Measurements from ENCODE around the gene TNFRSF18.

Gene TNFRSF18

GRCh38 chr1:1228596-1229321 is 22.4 kb upstream of the TNFRSF18 start:
- intact Hi-C loops (cut with DNase I; ENCODE audit: low total_unique reads) = no loop called here
- peaks cover 28 to 57% (median 50%) of the 10 kb centered on the region in 3 donors for H3K36me3 ChIP-seq
- no peak for TF ChIP-seq CTCF (IDR thresholded peaks at IDR 0.05)
- no peaks in the 10 kb centered on the region for H3K9me3 ChIP-seq
- H3K27me3 ChIP-seq = no peaks in the 10 kb centered on the region
- DNase-seq = no peak
- H3K4me3 ChIP-seq = no peak overlapping the region
- peaks cover 0 to 42% (median 34%) of the 10 kb centered on the region in 4 donors for H3K4me1 ChIP-seq
- no peak overlapping the region for H3K27ac ChIP-seq

GRCh38 chr1:1228187-1228586 is 21.8 kb upstream of the TNFRSF18 start:
- intact Hi-C loops (cut with DNase I; ENCODE audit: low total_unique reads) = no loop called here
- H3K9me3 ChIP-seq = no peaks in the 10 kb centered on the region
- no peak for TF ChIP-seq CTCF (IDR thresholded peaks at IDR 0.05)
- H3K4me1 ChIP-seq = peaks cover 0 to 39% (median 31%) of the 10 kb centered on the region in 4 donors
- no peaks in the 10 kb centered on the region for H3K27me3 ChIP-seq
- H3K27ac ChIP-seq = no peak overlapping the region
- DNase-seq = no peak
- H3K36me3 ChIP-seq = peaks cover 33 to 62% (median 56%) of the 10 kb centered on the region in 3 donors
- H3K4me3 ChIP-seq = no peak overlapping the region

- H3K36me3 ChIP-seq = peaks cover 41 to 70% (median 64%) of the 10 kb centered on the region in 3 donors
- no peaks in the 10 kb centered on the region for H3K27me3 ChIP-seq
- intact Hi-C loops (cut with DNase I; ENCODE audit: low total_unique reads) = no loop called here
- peaks cover 0 to 31% (median 23%) of the 10 kb centered on the region in 4 donors for H3K4me1 ChIP-seq
- H3K4me3 ChIP-seq = no peak overlapping the region
- no peak for DNase-seq
- no peaks in the 10 kb centered on the region for H3K9me3 ChIP-seq
- no peak for TF ChIP-seq CTCF (IDR thresholded peaks at IDR 0.05)
- H3K27ac ChIP-seq = no peak overlapping the region
These were observed 21.0 kb upstream of the TNFRSF18 start for GRCh38 chr1:1227386-1227785.

GRCh38 chr1:1226566-1227362 is 20.4 kb upstream of the TNFRSF18 start:
- intact Hi-C loops (cut with DNase I; ENCODE audit: low total_unique reads) = no loop called here
- H3K27me3 ChIP-seq = no peaks in the 10 kb centered on the region
- no peak overlapping the region for H3K4me3 ChIP-seq
- H3K4me1 ChIP-seq = peaks cover 0 to 31% (median 23%) of the 10 kb centered on the region in 4 donors
- no peak for TF ChIP-seq CTCF (IDR thresholded peaks at IDR 0.05)
- no peak overlapping the region for H3K27ac ChIP-seq
- H3K9me3 ChIP-seq = no peaks in the 10 kb centered on the region
- H3K36me3 ChIP-seq = peaks cover 47 to 76% (median 70%) of the 10 kb centered on the region in 3 donors
- no peak for DNase-seq

GRCh38 chr1:1225913-1226312 is 19.5 kb upstream of the TNFRSF18 start:
- H3K4me3 ChIP-seq = no peak overlapping the region
- DNase-seq = no peak
- no peaks in the 10 kb centered on the region for H3K27me3 ChIP-seq
- intact Hi-C loops (cut with DNase I; ENCODE audit: low total_unique reads) = no loop called here
- H3K36me3 ChIP-seq = peaks cover 49 to 84% (median 79%) of the 10 kb centered on the region in 3 donors
- H3K27ac ChIP-seq = no peak overlapping the region
- H3K9me3 ChIP-seq = no peaks in the 10 kb centered on the region
- TF ChIP-seq CTCF (IDR thresholded peaks at IDR 0.05) = no peak
- peaks cover 0 to 28% (median 22%) of the 10 kb centered on the region in 4 donors for H3K4me1 ChIP-seq
